HepG2 (cell line): ENCODE results near the gene PAN2. TPM values are rescaled to one million over a fixed set of nuclear protein-coding genes. Genes with fewer than 3 reads are reported as not detected.

ENCODE experiments used
- ARID4A ChIP-seq: sonication (generic); formaldehyde crosslinking; IDR thresholded peaks from 2 replicates; pipeline ENCODE4 v1.5.0; 2020; ENCODE audit warnings: mild to moderate bottlenecking, missing genetic modification reagents, borderline replicate concordance
- ARID5B ChIP-seq: IDR thresholded peaks from 2 replicates; pipeline ENCODE4 v1.4.0; 2020; ENCODE audit warnings: mild to moderate bottlenecking, missing genetic modification reagents
- GATAD2A ChIP-seq: IDR thresholded peaks from 2 replicates; pipeline ENCODE4 v1.6.1; 2016
- GMEB2 ChIP-seq: IDR thresholded peaks from 2 replicates; pipeline ENCODE4 v1.6.1; 2016; ENCODE audit warnings: missing biosample characterization, missing genetic modification reagents, low read depth
- HMGXB3 ChIP-seq: sonication (generic); formaldehyde crosslinking; IDR thresholded peaks from 2 replicates; pipeline ENCODE4 v1.4.0; 2020; ENCODE audit warnings: missing genetic modification reagents, borderline replicate concordance
- KLF16 ChIP-seq, 2 experiments: sonication (generic) in 1 of 2; formaldehyde crosslinking in 1 of 2; IDR thresholded peaks; 2 replicates each; pipeline versions ENCODE4 v1.6.1 to v1.8.0; 2016 to 2023; ENCODE audit warnings: missing genetic modification reagents in 2 of 2, missing compliant biosample characterization in 1 of 2
- SOX13 ChIP-seq, 3 experiments: fragments of 450-650 bp in 1 of 3; sonication (generic) in 1 of 3; formaldehyde crosslinking in 1 of 3; IDR thresholded peaks in 2 of 3; conservative IDR thresholded peaks in 1 of 3; 2 replicates each; pipeline versions ENCODE4 v1.5.0 to v1.6.1; 2016 to 2020; ENCODE audit warnings: antibody characterized with exemption in 1 of 3, mild to moderate bottlenecking in 1 of 3, missing compliant biosample characterization in 1 of 3, missing genetic modification reagents in 1 of 3, moderate library complexity in 1 of 3
- ZNF501 ChIP-seq: sonication (generic); formaldehyde crosslinking; IDR thresholded peaks from 2 replicates; pipeline ENCODE4 v1.5.1; 2020; ENCODE audit warnings: mild to moderate bottlenecking, moderate library complexity, missing genetic modification reagents
- ZNF619 ChIP-seq: sonication (generic); formaldehyde crosslinking; IDR thresholded peaks from 2 replicates; pipeline ENCODE4 v1.4.0; 2020; ENCODE audit warnings: mild to moderate bottlenecking, missing genetic modification reagents
- ZNF713 ChIP-seq: sonication (generic); formaldehyde crosslinking; IDR thresholded peaks from 2 replicates; pipeline ENCODE4 v1.4.0; 2020; ENCODE audit warnings: mild to moderate bottlenecking, missing genetic modification reagents
- ZNF879 ChIP-seq: sonication (generic); formaldehyde crosslinking; IDR thresholded peaks from 2 replicates; pipeline ENCODE4 v1.8.1; 2023; ENCODE audit warnings: missing genetic modification reagents
- ZSCAN29 ChIP-seq: sonication (generic); formaldehyde crosslinking; conservative IDR thresholded peaks from 2 replicates; pipeline ENCODE4 v1.4.0; 2020; ENCODE audit warnings: mild to moderate bottlenecking, missing genetic modification reagents
- polyA plus RNA-seq, 8 experiments: library from polyadenylated mRNA; depleted of rRNA in 3 of 8; stranded (reverse) in 7 of 8; unstranded in 1 of 8; fragments of >200 nt; fragmentation: Illumina TruSeq in 4 of 8; extraction: Trizol in 4 of 8; gene quantifications; 2 replicates each; pipeline versions ENCODE4 v1.2.1 to v1.2.3, GENCODE V29; 2011 to 2016; ENCODE audit warnings: low read depth in 4 of 8, missing spikeins in 1 of 8, mixed read lengths in 1 of 8; ENCODE audit not compliant: insufficient read depth in 1 of 8
- total RNA-seq, 5 experiments: library from RNA; depleted of rRNA; stranded (reverse); fragments of >200 nt; fragmentation: Illumina TruSeq; extraction: Trizol; gene quantifications; 2 replicates each; pipeline ENCODE4 v1.2.3, GENCODE V29; 2016; ENCODE audit warnings: low read depth in 1 of 5

The PAN2 gene
- total and polyA plus RNA-seq, 2 of the 13 experiments (the other 11 are each of a cell fraction or from before 2014, with no cell fraction given): 27.2 to 61.1 TPM

GRCh38 chr12:56362130-56363059 is 28.6 kb upstream of the PAN2 start, which contains the start of gene APOF (continued):
- TF ChIP-seq ARID4A (CRISPR knock-in tag) (peak; percentile 50; the same call in 1 of the 2 replicates), ZSCAN29 (CRISPR knock-in tag) (0 out of 2 replicates have a peak, but pooled peaks have one; percentile 42), ARID5B (CRISPR knock-in tag) (peak; percentile 81), HMGXB3 (CRISPR knock-in tag) (peak; percentile 61; the same call in 1 of the 2 replicates), GATAD2A (CRISPR knock-in tag) (peak; percentile 85), GMEB2 (CRISPR knock-in tag) (no peak), SOX13 (IDR thresholded peaks at IDR 0.05) (no peak), SOX13 (CRISPR knock-in tag; conservative IDR thresholded peaks at IDR 0.05 in 1 of 2, IDR thresholded peaks at IDR 0.05 in 1 of 2) (peak in 1 of 2 experiments; percentile 67; a peak in 1 of 4 replicates), ZNF713 (CRISPR knock-in tag) (0 out of 2 replicates have a peak, but pooled peaks have one; percentile 43), ZNF879 (CRISPR knock-in tag) (no peak), ZNF501 (CRISPR knock-in tag) (0 out of 2 replicates have a peak, but pooled peaks have one; percentile 2), ZNF619 (CRISPR knock-in tag) (no peak), KLF16 (CRISPR knock-in tag; IDR thresholded peaks at IDR 0.05) (peak in 1 of 2 experiments; percentile 52; a peak in 1 of 4 replicates)
